Nephron progenitor cell (in vitro differentiated cells): ENCODE measurements around the gene RAB3A.
"Not testable (repeated sequence)": the region's sequence is repeated elsewhere in the genome, so short reads cannot be mapped to it uniquely, and the experiment has no call there.

Experiments used
- DNase-seq: peaks from one replicate; pipeline ENCODE4 v3.0.0; 2021
- H3K27ac Mint-ChIP-seq: 2 replicates; pipeline ENCODE4 v1.8.0; 2021; ENCODE audit warnings: mild to moderate bottlenecking, moderate library complexity, mixed read lengths
- H3K27me3 Mint-ChIP-seq: 2 replicates; pipeline ENCODE4 v1.8.0; 2021; ENCODE audit warnings: mild to moderate bottlenecking, low read depth, mixed read lengths; ENCODE audit not compliant: poor library complexity
- H3K36me3 Mint-ChIP-seq: 2 replicates; pipeline ENCODE4 v1.8.0; 2021; ENCODE audit warnings: low read depth, mixed read lengths
- H3K4me1 Mint-ChIP-seq: 2 replicates; pipeline ENCODE4 v1.8.0; 2021; ENCODE audit warnings: mixed read lengths
- H3K4me3 Mint-ChIP-seq: 2 replicates; pipeline ENCODE4 v1.8.0; 2021; ENCODE audit warnings: mild to moderate bottlenecking, moderate library complexity, mixed read lengths
- H3K9me3 Mint-ChIP-seq: 2 replicates; pipeline ENCODE4 v1.8.0; 2021; ENCODE audit warnings: mild to moderate bottlenecking, moderate library complexity, mixed read lengths
- TF ChIP-seq, protein P1 (sequence below): fragments of 200-600 bp; sonication (generic); IDR thresholded peaks from 2 replicates; pipeline ENCODE4 v1.5.0; 2021; ENCODE audit warnings: antibody characterized with exemption

Gene RAB3A

DNA sequence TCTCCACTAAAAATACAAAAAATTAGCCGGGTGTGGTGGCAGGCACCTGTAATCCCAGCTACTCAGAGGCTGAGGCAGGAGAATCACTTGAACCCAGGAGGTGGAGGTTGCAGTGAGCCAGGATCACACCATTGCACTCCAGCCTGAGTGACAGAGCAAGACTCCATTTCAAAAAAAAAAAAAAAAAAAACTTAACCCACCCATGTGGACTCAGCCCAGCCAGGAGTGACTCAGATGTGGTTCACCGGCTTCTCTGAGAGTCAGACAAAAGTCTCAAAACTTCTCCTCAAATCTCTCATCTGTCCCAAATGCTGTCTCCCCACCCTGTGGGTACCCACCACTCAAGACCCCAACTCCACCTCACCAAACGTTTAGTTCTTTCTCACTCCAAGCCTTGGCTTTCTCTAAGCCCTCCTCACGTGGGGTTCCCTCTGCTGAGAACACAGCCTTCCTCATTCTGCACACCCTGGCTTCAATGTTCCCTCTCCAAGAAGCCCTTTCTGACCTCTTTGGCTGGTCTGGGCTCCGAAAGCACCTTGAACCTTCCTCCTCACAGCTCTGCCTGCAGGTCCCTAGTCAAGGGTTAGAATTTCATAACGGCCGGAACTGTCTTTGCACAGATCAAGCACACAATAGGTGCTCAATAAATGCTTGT lies 11.1 kb upstream of the RAB3A start:
- H3K36me3 Mint-ChIP-seq = no peaks in the 10 kb centered on the region
- peaks cover 48% of the 10 kb centered on the region for H3K27me3 Mint-ChIP-seq
- H3K9me3 Mint-ChIP-seq = no peaks in the 10 kb centered on the region
- DNase-seq = no peak
- H3K4me1 Mint-ChIP-seq = peaks cover 16% of the 10 kb centered on the region
- TF ChIP-seq, protein P1, sequence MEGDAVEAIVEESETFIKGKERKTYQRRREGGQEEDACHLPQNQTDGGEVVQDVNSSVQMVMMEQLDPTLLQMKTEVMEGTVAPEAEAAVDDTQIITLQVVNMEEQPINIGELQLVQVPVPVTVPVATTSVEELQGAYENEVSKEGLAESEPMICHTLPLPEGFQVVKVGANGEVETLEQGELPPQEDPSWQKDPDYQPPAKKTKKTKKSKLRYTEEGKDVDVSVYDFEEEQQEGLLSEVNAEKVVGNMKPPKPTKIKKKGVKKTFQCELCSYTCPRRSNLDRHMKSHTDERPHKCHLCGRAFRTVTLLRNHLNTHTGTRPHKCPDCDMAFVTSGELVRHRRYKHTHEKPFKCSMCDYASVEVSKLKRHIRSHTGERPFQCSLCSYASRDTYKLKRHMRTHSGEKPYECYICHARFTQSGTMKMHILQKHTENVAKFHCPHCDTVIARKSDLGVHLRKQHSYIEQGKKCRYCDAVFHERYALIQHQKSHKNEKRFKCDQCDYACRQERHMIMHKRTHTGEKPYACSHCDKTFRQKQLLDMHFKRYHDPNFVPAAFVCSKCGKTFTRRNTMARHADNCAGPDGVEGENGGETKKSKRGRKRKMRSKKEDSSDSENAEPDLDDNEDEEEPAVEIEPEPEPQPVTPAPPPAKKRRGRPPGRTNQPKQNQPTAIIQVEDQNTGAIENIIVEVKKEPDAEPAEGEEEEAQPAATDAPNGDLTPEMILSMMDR = no peak
- H3K27ac Mint-ChIP-seq = no peak overlapping the region
- no peak overlapping the region for H3K4me3 Mint-ChIP-seq

DNA sequence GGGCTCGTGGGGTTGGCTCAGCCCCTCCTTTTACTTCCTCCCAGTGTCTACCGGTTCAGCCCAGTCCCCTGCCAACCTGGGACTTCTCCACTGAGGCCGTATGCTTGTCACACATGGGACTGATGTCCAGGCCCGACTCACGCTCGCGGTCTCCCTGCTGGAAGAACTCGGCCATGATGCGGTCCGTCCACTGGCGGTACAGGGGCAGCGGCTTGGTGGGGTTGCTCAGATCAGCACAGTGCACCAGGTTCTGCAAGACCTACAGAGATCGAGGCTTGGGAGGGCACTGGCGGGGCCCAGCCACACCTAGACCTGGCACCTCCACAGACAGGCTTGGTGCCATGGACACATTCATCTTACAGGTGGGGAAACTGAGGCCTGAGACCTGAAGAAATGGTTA lies 7.8 kb upstream of the RAB3A start:
- DNase-seq = no peak
- TF ChIP-seq, protein P1 = no peak
- peaks cover 39% of the 10 kb centered on the region for H3K27me3 Mint-ChIP-seq
- H3K9me3 Mint-ChIP-seq = no peaks in the 10 kb centered on the region
- H3K4me3 Mint-ChIP-seq = no peak overlapping the region
- H3K4me1 Mint-ChIP-seq = peaks cover 22% of the 10 kb centered on the region
- no peaks in the 10 kb centered on the region for H3K36me3 Mint-ChIP-seq
- H3K27ac Mint-ChIP-seq = no peak overlapping the region

DNA sequence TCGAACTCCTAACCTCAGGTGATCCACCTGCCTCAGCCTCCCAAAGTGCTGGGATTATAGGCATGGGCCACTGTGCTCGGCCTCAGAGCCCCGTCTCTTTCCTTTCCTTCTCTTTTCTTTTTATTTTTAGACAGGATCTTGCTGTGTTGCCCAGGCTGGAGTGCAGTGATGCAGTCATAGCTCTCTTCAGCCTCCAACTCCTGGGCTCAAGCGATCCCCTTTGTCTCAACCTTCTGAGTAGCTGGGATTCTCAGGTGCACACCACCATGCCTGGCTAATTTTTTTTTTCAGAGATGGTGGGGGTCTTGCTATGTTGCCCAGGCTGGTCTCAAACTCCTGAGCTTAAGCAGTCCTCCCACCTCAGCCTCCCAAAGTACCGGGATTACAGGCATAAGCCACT lies 6.1 kb upstream of the RAB3A start:
- peaks cover 29% of the 10 kb centered on the region for H3K4me1 Mint-ChIP-seq
- not testable (repeated sequence) for H3K27ac Mint-ChIP-seq
- peaks cover 42% of the 10 kb centered on the region for H3K27me3 Mint-ChIP-seq

DNA sequence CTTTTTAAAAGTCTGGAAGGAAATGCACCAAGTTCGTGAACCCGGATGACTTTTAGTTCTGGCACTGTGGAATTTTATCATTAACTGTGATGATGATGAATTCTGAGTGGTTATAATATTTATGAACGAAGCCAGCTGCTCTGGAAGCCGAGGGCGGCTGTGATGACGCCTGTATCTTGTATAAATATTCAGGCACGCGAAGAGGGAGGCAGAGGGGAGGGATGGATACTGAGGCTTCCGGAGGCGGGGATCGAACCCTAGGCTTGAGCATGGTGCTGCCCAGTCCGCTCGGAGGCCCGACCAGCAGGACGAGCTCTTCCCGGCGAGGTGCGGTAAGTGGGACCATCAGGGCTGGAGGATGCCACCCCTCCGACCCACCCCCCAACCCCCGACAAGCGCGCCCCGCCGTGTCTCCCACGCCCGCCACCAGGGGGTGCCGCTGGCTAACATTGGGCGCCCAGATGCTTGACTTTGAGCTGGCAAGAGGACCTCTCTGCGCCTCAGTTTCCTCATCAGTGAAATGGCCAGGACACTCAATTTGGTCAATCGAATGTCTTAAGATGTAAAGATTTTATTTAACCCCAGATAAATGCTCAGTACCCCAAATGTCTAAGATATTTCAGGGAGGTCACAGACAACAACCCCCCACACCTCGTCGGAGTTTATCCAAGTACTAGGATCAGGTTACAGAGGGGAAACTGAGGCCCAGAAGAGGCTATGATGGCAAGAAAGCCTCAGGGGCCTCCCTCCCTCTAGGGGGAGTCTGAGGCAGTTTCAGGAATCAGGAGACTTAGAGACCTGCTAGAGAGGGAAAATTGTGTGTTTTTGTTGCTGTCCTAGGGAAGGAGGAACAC lies 4.5 kb upstream of the RAB3A start:
- peaks cover 39% of the 10 kb centered on the region for H3K27me3 Mint-ChIP-seq
- no peaks in the 10 kb centered on the region for H3K9me3 Mint-ChIP-seq
- no peak overlapping the region for H3K27ac Mint-ChIP-seq
- no peaks in the 10 kb centered on the region for H3K36me3 Mint-ChIP-seq
- peak; percentile 58 for DNase-seq
- TF ChIP-seq, protein P1 = peak; percentile 55
- no peak overlapping the region for H3K4me3 Mint-ChIP-seq
- H3K4me1 Mint-ChIP-seq = peaks cover 29% of the 10 kb centered on the region

More for the DNA sequence above, 6.1 kb upstream of the RAB3A start:
- not testable (repeated sequence) for H3K4me3 Mint-ChIP-seq, DNase-seq, H3K36me3 Mint-ChIP-seq, H3K9me3 Mint-ChIP-seq

DNA sequence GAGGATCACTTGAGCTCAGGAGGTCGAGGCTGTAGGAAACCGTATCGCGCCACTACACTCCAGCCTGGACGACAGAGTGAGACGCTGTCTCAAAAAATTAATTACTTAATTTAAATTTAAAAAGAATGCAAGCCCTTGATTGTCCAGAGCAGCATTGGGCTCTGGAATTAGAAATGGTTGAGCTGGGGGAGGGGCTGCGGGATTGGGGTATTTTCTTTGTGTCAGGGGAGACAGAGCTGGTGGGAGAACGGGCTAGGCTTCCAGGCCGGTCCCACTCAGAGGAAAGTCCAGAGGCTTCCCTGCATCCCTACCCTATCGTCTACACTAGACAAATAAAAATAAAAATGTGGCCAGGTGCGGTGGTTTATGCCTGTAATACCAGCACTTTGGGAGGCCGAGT lies 2.2 kb upstream of the RAB3A start:
- H3K4me3 Mint-ChIP-seq = peak overlapping the region; percentile 89
- TF ChIP-seq, protein P1 = no peak
- H3K4me1 Mint-ChIP-seq = peaks cover 43% of the 10 kb centered on the region
- DNase-seq = no peak
- peaks cover 49% of the 10 kb centered on the region for H3K27me3 Mint-ChIP-seq
- peaks cover 13% of the 10 kb centered on the region for H3K36me3 Mint-ChIP-seq
- H3K27ac Mint-ChIP-seq = no peak overlapping the region
- H3K9me3 Mint-ChIP-seq = no peaks in the 10 kb centered on the region

DNA sequence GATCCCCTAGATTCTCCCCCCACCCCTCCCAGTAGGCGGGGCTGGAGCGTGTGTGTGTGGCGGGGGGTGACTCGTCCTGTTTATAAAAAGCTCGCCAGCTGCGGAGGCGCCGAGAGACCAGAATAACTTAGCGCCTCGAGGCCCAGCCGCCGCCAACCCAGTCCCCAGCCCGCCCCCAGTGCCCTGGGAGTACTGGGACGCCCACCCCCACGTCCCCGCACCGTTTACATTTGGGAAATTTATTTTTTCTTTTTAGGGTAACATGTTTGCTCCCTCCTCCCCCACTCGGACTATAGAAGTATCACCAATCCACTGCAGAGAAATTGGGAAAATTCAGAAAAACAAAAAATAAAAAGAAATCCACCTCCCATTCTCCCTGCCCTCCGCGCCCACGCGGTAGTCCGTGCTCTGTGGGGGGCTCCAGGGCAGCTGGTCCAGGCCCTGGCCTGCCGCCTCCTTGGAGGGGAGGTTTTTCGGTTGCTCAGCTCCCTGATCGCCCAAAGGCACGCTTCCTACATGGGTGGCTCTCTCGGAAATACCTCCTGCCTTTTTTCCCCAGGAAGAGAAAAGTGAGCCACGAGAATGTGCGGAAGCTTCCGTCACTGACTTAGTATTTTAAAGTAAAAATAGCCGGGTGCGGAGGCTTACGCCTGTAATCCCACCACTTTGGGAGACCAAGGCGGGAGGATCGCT lies 1.5 kb upstream of the RAB3A start:
- peaks cover 41% of the 10 kb centered on the region for H3K4me1 Mint-ChIP-seq
- H3K9me3 Mint-ChIP-seq = no peaks in the 10 kb centered on the region
- H3K36me3 Mint-ChIP-seq = peaks cover 14% of the 10 kb centered on the region
- peak overlapping the region; percentile 97 for H3K27ac Mint-ChIP-seq
- DNase-seq = peak; percentile 63
- TF ChIP-seq, protein P1 = no peak
- peaks cover 45% of the 10 kb centered on the region for H3K27me3 Mint-ChIP-seq
- H3K4me3 Mint-ChIP-seq = peak overlapping the region; percentile 89
